HCT116 (cell line): ENCODE measurements around the gene SCN4A. TPM values are rescaled to one million over a fixed set of nuclear protein-coding genes. Genes with fewer than 3 reads are reported as not detected.

Experiments
- ATAC-seq: fragments of 200-7000 bp; cut with Tn5 transposase; 2 replicates; pipeline ENCODE4 v1.9.1; 2020; ENCODE audit warnings: mild to moderate bottlenecking, moderate library complexity
- BruUV-seq: library from RNA; stranded (reverse); fragments of 400-500 nt; replicated peaks from 2 replicates; lab custom pipeline; 2021; lab: Mats Ljungman, UMichigan
- CTCF ChIA-PET: fragments of 300-600 bp; sonication (Branson Sonifier 250); formaldehyde crosslinking; loops from one replicate; lab custom pipeline; 2021; ENCODE audit warnings: antibody characterized with exemption; lab: Charles Lee
- POLR2A ChIA-PET: fragments of 300-600, 350-600 bp; sonication (Branson Sonifier 250); formaldehyde crosslinking; loops from one replicate; lab custom pipeline; 2021; ENCODE audit warnings: antibody characterized with exemption; lab: Charles Lee
- RAD21 ChIA-PET, 2 experiments: fragments of 300-600 bp; sonication (Branson Sonifier 250); formaldehyde crosslinking; loops; one replicate each; lab custom pipeline; 2023; ENCODE audit warnings: low total read pairs in 2 of 2; ENCODE audit not compliant: uncharacterized antibody in 2 of 2, unreplicated experiment in 2 of 2, low non-redundant PET in 1 of 2; lab: Charles Lee
- DNase-seq: peaks from one replicate; pipeline ENCODE4 v3.0.0-alpha.2; 2010; ENCODE audit warnings: low read depth, low spot score
- H2AFZ ChIP-seq: fragments of 200-600 bp; shearing (Covaris generic), sonication (generic); 2 replicates; pipeline ENCODE4 v1.6.1; 2017; ENCODE audit warnings: low read depth, mixed run types, mixed read lengths, antibody characterized with exemption, low read length; ENCODE audit not compliant: poor library complexity, severe bottlenecking
- H3K27ac ChIP-seq: 2 replicates; pipeline ENCODE4 v1.5.1; 2012; ENCODE audit warnings: low read depth, low read length
- H3K27me3 ChIP-seq: fragments of 200-600 bp; sonication (generic); 2 replicates; pipeline ENCODE4 v1.6.1; 2016; ENCODE audit warnings: mixed run types, low read length, mixed read lengths; ENCODE audit not compliant: insufficient read depth
- H3K36me3 ChIP-seq, 2 experiments: fragments of 200-500 bp in 1 of 2; fragments of 200-600 bp in 1 of 2; sonication (Bioruptor generic) in 1 of 2; sonication (generic) in 1 of 2; 2 replicates each; pipeline versions ENCODE4 v1.5.1 to v1.6.1; 2014 to 2016; ENCODE audit warnings: low read length in 2 of 2, inconsistent platforms in 1 of 2, mixed read lengths in 1 of 2, mixed run types in 1 of 2; ENCODE audit not compliant: insufficient read depth in 2 of 2, control insufficient read depth in 1 of 2
- H3K4me1 ChIP-seq, 2 experiments: fragments of 200-600 bp in 1 of 2; sonication (generic) in 1 of 2; 2 replicates each; pipeline versions ENCODE4 v1.5.1 to v1.6.1; 2012 to 2017; ENCODE audit warnings: low read length in 2 of 2, inconsistent platforms in 1 of 2, mild to moderate bottlenecking in 1 of 2, mixed read lengths in 1 of 2, mixed run types in 1 of 2, moderate library complexity in 1 of 2; ENCODE audit not compliant: insufficient read depth in 2 of 2, control insufficient read depth in 1 of 2
- H3K4me2 ChIP-seq: fragments of 200-600 bp; sonication (generic); 2 replicates; pipeline ENCODE4 v1.6.1; 2017; ENCODE audit warnings: mixed run types, low read length, mixed read lengths
- H3K4me3 ChIP-seq, 2 experiments: fragments of 200-600 bp in 1 of 2; sonication (generic) in 1 of 2; replicated peaks in 1 of 2; 2 replicates each; pipeline ENCODE4 v1.5.1; 2011 to 2016; ENCODE audit warnings: low read length in 2 of 2, control low read depth in 1 of 2, low read depth in 1 of 2, mild to moderate bottlenecking in 1 of 2, mixed read lengths in 1 of 2, mixed run types in 1 of 2
- H3K79me2 ChIP-seq: fragments of 200-600 bp; sonication (generic); 2 replicates; pipeline ENCODE4 v1.6.1; 2017; ENCODE audit warnings: mild to moderate bottlenecking, mixed run types, low read length, moderate library complexity, mixed read lengths; ENCODE audit not compliant: insufficient read depth
- H3K9ac ChIP-seq: fragments of 200-600 bp; sonication (generic); 2 replicates; pipeline ENCODE4 v1.6.1; 2016; ENCODE audit warnings: low read length, mixed read lengths
- H3K9me2 ChIP-seq: fragments of 200-600 bp; sonication (generic), shearing (Covaris generic); 2 replicates; pipeline ENCODE4 v1.6.1; 2017; ENCODE audit warnings: mixed run types, mild to moderate bottlenecking, moderate library complexity; ENCODE audit not compliant: insufficient read depth
- H3K9me3 ChIP-seq, 2 experiments: fragments of 200-500 bp in 1 of 2; fragments of 200-600 bp in 1 of 2; sonication (Bioruptor generic) in 1 of 2; sonication (generic) in 1 of 2; 2 replicates each; pipeline ENCODE4 v1.6.1; 2014 to 2017; ENCODE audit warnings: low read length in 2 of 2, mixed read lengths in 2 of 2, inconsistent platforms in 1 of 2, low read depth in 1 of 2, mild to moderate bottlenecking in 1 of 2, mixed run types in 1 of 2, moderate library complexity in 1 of 2; ENCODE audit not compliant: control insufficient read depth in 1 of 2, insufficient read depth in 1 of 2
- H4K20me1 ChIP-seq: fragments of 200-600 bp; sonication (generic), shearing (Covaris generic); 2 replicates; pipeline ENCODE4 v1.6.1; 2017; ENCODE audit warnings: mixed run types, mild to moderate bottlenecking, moderate library complexity; ENCODE audit not compliant: insufficient read depth
- CEBPB ChIP-seq: IDR thresholded peaks from 2 replicates; pipeline ENCODE4 v1.6.1; 2012; ENCODE audit warnings: low read depth
- POLR2A ChIP-seq: IDR thresholded peaks from 2 replicates; pipeline ENCODE4 v1.7.0; 2011; ENCODE audit warnings: borderline replicate concordance; ENCODE audit not compliant: insufficient read depth, insufficient read length; ENCODE audit errors: extremely low read depth
- RAD21 ChIP-seq: IDR thresholded peaks from 2 replicates; pipeline ENCODE4 v1.6.1; 2012; ENCODE audit warnings: low read depth, mild to moderate bottlenecking
- REST ChIP-seq: IDR thresholded peaks from 2 replicates; pipeline ENCODE4 v1.6.1; 2012; ENCODE audit warnings: low read depth
- SP1 ChIP-seq: IDR thresholded peaks from 2 replicates; pipeline ENCODE4 v1.6.1; 2012; ENCODE audit warnings: low read depth
- YY1 ChIP-seq: IDR thresholded peaks from 2 replicates; pipeline ENCODE4 v1.6.1; 2011; ENCODE audit warnings: low read length, low read depth, moderate library complexity, mild to moderate bottlenecking; ENCODE audit not compliant: insufficient replicate concordance; ENCODE audit errors: extremely low read depth
- ZBTB33 ChIP-seq: IDR thresholded peaks from 2 replicates; pipeline ENCODE4 v1.6.1; 2011; ENCODE audit warnings: mild to moderate bottlenecking, low read length, moderate library complexity; ENCODE audit not compliant: insufficient replicate concordance; ENCODE audit errors: extremely low read depth
- ZNF274 ChIP-seq: fragments of 200-500 bp; sonication (Bioruptor generic); IDR thresholded peaks from 2 replicates; pipeline ENCODE4 v1.6.1; 2014; ENCODE audit warnings: mild to moderate bottlenecking, low read depth, low read length, inconsistent platforms
- intact Hi-C: fragments of 100-400 bp; cut with micrococcal nuclease; formaldehyde crosslinking; loops from 2 replicates; pipeline ENCODE4 v1.10.0; 2022
- total RNA-seq: library from RNA; stranded (reverse); gene quantifications from one replicate; pipeline ENCODE4 v1.2.1, GENCODE V29; 2021; ENCODE audit not compliant: unreplicated experiment
- TF ChIP-seq, protein P1 (sequence below): IDR thresholded peaks from 2 replicates; pipeline ENCODE4 v1.6.1; 2012

SCN4A gene
- total RNA-seq, 1 experiment from 2014 or later, result 2.7 TPM

DNA sequence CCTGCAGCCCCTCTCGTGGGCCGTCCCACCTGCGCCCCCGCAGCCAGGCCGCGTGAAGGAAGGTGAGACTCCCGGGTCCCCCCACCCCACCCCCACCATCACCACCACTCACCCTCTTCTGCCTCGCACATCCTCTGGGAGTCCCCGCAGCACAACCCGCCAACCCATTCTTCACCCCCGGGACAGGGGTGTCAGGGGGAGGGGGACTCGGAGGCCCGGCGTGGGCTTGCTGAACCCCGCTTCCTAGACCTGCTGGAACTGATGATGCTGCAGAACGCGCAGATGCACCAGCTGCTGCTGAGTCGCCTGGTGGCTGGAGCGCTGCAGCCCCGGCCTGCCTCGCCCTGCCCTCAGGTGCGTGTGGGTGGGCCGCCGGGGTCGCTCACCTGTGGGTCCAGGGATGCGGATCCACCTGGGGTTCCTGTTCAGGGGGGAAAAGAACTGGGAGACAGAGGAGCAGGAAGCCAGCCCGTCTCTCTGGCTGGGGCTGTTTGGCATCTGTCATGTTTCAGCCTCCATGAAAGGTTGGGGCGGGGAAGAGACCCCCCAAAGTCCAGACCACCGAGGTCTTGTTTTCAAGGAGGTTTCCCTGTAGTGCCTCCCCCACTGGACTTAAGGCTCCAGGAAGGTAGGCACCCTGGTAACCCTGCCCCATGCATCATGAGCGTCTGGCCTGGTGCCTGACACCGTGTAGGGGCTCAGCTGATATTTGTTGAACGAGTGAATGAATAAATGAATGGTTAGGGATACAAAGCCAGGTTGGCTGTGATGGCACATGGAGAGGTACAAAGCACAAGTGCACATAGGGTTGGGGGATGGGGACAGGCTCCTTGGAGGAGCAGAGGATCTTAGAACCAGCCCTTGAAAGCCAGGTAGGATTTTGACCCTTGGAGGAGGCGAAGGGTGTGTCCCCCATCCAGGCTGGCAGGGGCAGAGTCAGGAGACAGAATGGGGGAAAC lies 26.3 kb upstream of the SCN4A start:
- no peaks in the 10 kb centered on the region for H3K9me3 ChIP-seq
- RAD21 ChIA-PET, result no interaction called here
- no peaks in the 10 kb centered on the region for H3K4me1 ChIP-seq
- no peak for ATAC-seq
- no peak overlapping the region for H2AFZ ChIP-seq
- H3K9ac ChIP-seq, result no peak overlapping the region
- CTCF ChIA-PET, result interaction anchor here (1.3 kb wide), 1 partner anchor 27 kb away, joined by 3 read pairs; no protein-coding TSS in a partner anchor
- POLR2A ChIA-PET, result no interaction called here
- H3K27ac ChIP-seq, result no peak overlapping the region
- TF ChIP-seq RAD21 (no peak), CEBPB (no peak), ZNF274 (no peak), ZBTB33 (no peak), YY1 (no peak), POLR2A (no peak), REST (no peak), SP1 (no peak)
- TF ChIP-seq, protein P1, sequence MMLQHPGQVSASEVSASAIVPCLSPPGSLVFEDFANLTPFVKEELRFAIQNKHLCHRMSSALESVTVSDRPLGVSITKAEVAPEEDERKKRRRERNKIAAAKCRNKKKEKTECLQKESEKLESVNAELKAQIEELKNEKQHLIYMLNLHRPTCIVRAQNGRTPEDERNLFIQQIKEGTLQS, result no peak
- TF ChIP-seq, all 23 proteins: peak for 0
- Histone ChIP-seq H3K27me3 (peaks cover 19% of the 10 kb centered on the region; the same call in 1 of the 2 replicates), H3K79me2 (no peaks in the 10 kb centered on the region), H4K20me1 (no peaks in the 10 kb centered on the region), H3K9me2 (no peaks in the 10 kb centered on the region), H3K4me3 (no peak overlapping the region), H3K4me2 (no peak overlapping the region), H3K36me3 (no peaks in the 10 kb centered on the region)
- intact Hi-C loops, result no loop called here
- DNase-seq, result no peak
- no TSS peak for BruUV-seq
